ENCODE data around the gene ESR1.

ESR1 gene

GRCh38 chr6:152123076-152123475 lies 315.6 kb downstream of the ESR1 start:
- Histone ChIP-seq H3K4me1 (peaks cover 0 to 45% (median 13%) of the 10 kb centered on the region in 4 donors), H3K9me3 (no peaks in the 10 kb centered on the region), H3K4me3 (no peak overlapping the region), H3K27me3 (no peaks in the 10 kb centered on the region), H3K36me3 (peaks cover 14 to 35% (median 32%) of the 10 kb centered on the region in 3 donors), H3K27ac (no peak overlapping the region)
- intact Hi-C loops (cut with DNase I; ENCODE audit: low total_unique reads) = loop anchor here (2.0 kb wide), 1 partner anchor 358 kb away; no protein-coding TSS in a partner anchor
- TF ChIP-seq CTCF (IDR thresholded peaks at IDR 0.05) = no peak
- DNase-seq = no peak

GRCh38 chr6:152124429-152125074 lies 317.1 kb downstream of the ESR1 start:
- H3K4me1 ChIP-seq = peaks cover 0 to 54% (median 20%) of the 10 kb centered on the region in 4 donors
- H3K27me3 ChIP-seq = no peaks in the 10 kb centered on the region
- no peak overlapping the region for H3K27ac ChIP-seq
- intact Hi-C loops (cut with DNase I; ENCODE audit: low total_unique reads) = loop anchor here (2.0 kb wide), 1 partner anchor 434 kb away; no protein-coding TSS in a partner anchor
- no peak for DNase-seq
- H3K9me3 ChIP-seq = no peaks in the 10 kb centered on the region
- no peak overlapping the region for H3K4me3 ChIP-seq
- H3K36me3 ChIP-seq = peaks cover 24 to 33% (median 31%) of the 10 kb centered on the region in 3 donors
- TF ChIP-seq CTCF (IDR thresholded peaks at IDR 0.05) = peak; percentile 77 to 85

GRCh38 chr6:152127432-152128165 lies 320.1 kb downstream of the ESR1 start:
- Histone ChIP-seq H3K4me1 (peaks cover 0 to 54% (median 21%) of the 10 kb centered on the region in 4 donors), H3K36me3 (peaks cover 19 to 25% (median 23%) of the 10 kb centered on the region in 3 donors), H3K27me3 (no peaks in the 10 kb centered on the region), H3K4me3 (no peak overlapping the region), H3K27ac (peak overlapping the region in 1 of 2 donors; percentile 1), H3K9me3 (no peaks in the 10 kb centered on the region)
- intact Hi-C loops (cut with DNase I; ENCODE audit: low total_unique reads) = no loop called here
- no peak for TF ChIP-seq CTCF (IDR thresholded peaks at IDR 0.05)
- no peak for DNase-seq

GRCh38 chr6:152129691-152130151 lies 322.2 kb downstream of the ESR1 start:
- no peak for DNase-seq
- H3K27me3 ChIP-seq = no peaks in the 10 kb centered on the region
- TF ChIP-seq CTCF (IDR thresholded peaks at IDR 0.05) = no peak
- peaks cover 0 to 41% (median 17%) of the 10 kb centered on the region in 4 donors for H3K4me1 ChIP-seq
- intact Hi-C loops (cut with DNase I; ENCODE audit: low total_unique reads) = no loop called here
- H3K9me3 ChIP-seq = no peaks in the 10 kb centered on the region
- H3K27ac ChIP-seq = peak overlapping the region; percentile 62 to 72
- peaks cover 39 to 46% (median 39%) of the 10 kb centered on the region in 3 donors for H3K36me3 ChIP-seq
- peak overlapping the region; percentile 25 to 40 for H3K4me3 ChIP-seq

DNA sequence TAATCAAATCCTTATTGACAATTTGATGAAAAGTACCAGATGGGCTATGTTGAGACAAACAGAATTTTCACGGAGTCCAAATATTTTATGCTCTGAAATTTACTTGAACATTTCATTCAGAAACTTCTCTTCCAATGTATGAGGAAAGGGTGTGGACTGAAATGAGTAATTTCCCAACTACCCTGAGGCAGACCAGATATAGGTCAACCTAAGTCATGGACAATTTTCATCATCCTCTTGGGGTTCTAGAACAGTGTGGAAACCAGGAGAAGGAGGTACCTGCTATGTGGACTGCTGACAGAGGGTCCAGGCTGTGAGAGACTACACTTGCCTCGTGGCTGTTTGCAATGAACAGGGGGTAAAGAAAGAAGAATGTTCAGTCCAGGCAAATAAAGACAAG lies 323.0 kb downstream of the ESR1 start:
- Histone ChIP-seq H3K4me3 (peak overlapping the region; percentile 25 to 40), H3K27me3 (no peaks in the 10 kb centered on the region), H3K36me3 (peaks cover 46 to 53% (median 46%) of the 10 kb centered on the region in 3 donors), H3K27ac (peak overlapping the region; percentile 62 to 72), H3K9me3 (no peaks in the 10 kb centered on the region), H3K4me1 (peaks cover 0 to 41% (median 17%) of the 10 kb centered on the region in 4 donors)
- TF ChIP-seq CTCF (IDR thresholded peaks at IDR 0.05) = no peak
- intact Hi-C loops (cut with DNase I; ENCODE audit: low total_unique reads) = no loop called here
- no peak for DNase-seq
